ENCODE data around the gene PPP1R14C.

Gene PPP1R14C

GRCh38 chr6:150269130-150269856 is 126.4 kb downstream of the PPP1R14C start:
- Histone ChIP-seq H3K27me3 (ENCODE audit: low read depth, low read length) (no peaks in the 10 kb centered on the region), H3K36me3 (replicated peaks; ENCODE audit: low read depth, low read length) (no peaks in the 10 kb centered on the region), H3K9ac (ENCODE audit: low read length) (no peak overlapping the region), H3K79me2 (ENCODE audit: low read length) (no peaks in the 10 kb centered on the region), H2AFZ (ENCODE audit: low read depth, low read length) (no peak overlapping the region), H3K27ac (ENCODE audit: low read length) (no peak overlapping the region), H3K4me3 (ENCODE audit: low read length) (no peak overlapping the region), H3K9me3 (ENCODE audit: insufficient read depth, low read length) (no peaks in the 10 kb centered on the region), H3K4me1 (ENCODE audit: low read length) (no peaks in the 10 kb centered on the region), H3K4me2 (ENCODE audit: low read length) (no peak overlapping the region), H4K20me1 (ENCODE audit: insufficient read depth, low read length) (no peaks in the 10 kb centered on the region)
- no peak for TF ChIP-seq CTCF (IDR thresholded peaks at IDR 0.05; ENCODE audit: low read depth, low read length)
- no peak for TF ChIP-seq EZH2phosphoT487 (IDR thresholded peaks at IDR 0.05; ENCODE audit: low read depth)

- TF ChIP-seq EZH2phosphoT487 (IDR thresholded peaks at IDR 0.05; ENCODE audit: low read depth) = no peak
- TF ChIP-seq CTCF (IDR thresholded peaks at IDR 0.05; ENCODE audit: low read depth, low read length) = no peak
- Histone ChIP-seq H3K36me3 (replicated peaks; ENCODE audit: low read depth, low read length) (no peaks in the 10 kb centered on the region), H3K4me1 (ENCODE audit: low read length) (no peaks in the 10 kb centered on the region), H4K20me1 (ENCODE audit: insufficient read depth, low read length) (no peaks in the 10 kb centered on the region), H3K9me3 (ENCODE audit: insufficient read depth, low read length) (no peaks in the 10 kb centered on the region), H3K27ac (ENCODE audit: low read length) (no peak overlapping the region), H3K4me3 (ENCODE audit: low read length) (no peak overlapping the region), H3K4me2 (ENCODE audit: low read length) (no peak overlapping the region), H2AFZ (ENCODE audit: low read depth, low read length) (no peak overlapping the region), H3K79me2 (ENCODE audit: low read length) (no peaks in the 10 kb centered on the region), H3K9ac (ENCODE audit: low read length) (no peak overlapping the region), H3K27me3 (ENCODE audit: low read depth, low read length) (no peaks in the 10 kb centered on the region)
These were observed 127.0 kb downstream of the PPP1R14C start for GRCh38 chr6:150269857-150270223.

GRCh38 chr6:150270330-150271052 is 127.6 kb downstream of the PPP1R14C start:
- Histone ChIP-seq H4K20me1 (ENCODE audit: insufficient read depth, low read length) (no peaks in the 10 kb centered on the region), H2AFZ (ENCODE audit: low read depth, low read length) (no peak overlapping the region), H3K36me3 (replicated peaks; ENCODE audit: low read depth, low read length) (no peaks in the 10 kb centered on the region)

More at GRCh38 chr6:150270330-150271052, 127.6 kb downstream of the PPP1R14C start:
- Histone ChIP-seq H3K9me3 (ENCODE audit: insufficient read depth, low read length) (no peaks in the 10 kb centered on the region), H3K27ac (ENCODE audit: low read length) (no peak overlapping the region), H3K4me2 (ENCODE audit: low read length) (no peak overlapping the region), H3K4me1 (ENCODE audit: low read length) (no peaks in the 10 kb centered on the region), H3K79me2 (ENCODE audit: low read length) (no peaks in the 10 kb centered on the region), H3K27me3 (ENCODE audit: low read depth, low read length) (no peaks in the 10 kb centered on the region), H3K4me3 (ENCODE audit: low read length) (no peak overlapping the region), H3K9ac (ENCODE audit: low read length) (no peak overlapping the region)
- TF ChIP-seq CTCF (IDR thresholded peaks at IDR 0.05; ENCODE audit: low read depth, low read length) = no peak
- TF ChIP-seq EZH2phosphoT487 (IDR thresholded peaks at IDR 0.05; ENCODE audit: low read depth) = no peak

All from OCI-LY3 (cell line).